Large intestine (tissue), 12 donors: ENCODE measurements around the gene LPIN3. TPM values are rescaled to one million over a fixed set of nuclear protein-coding genes. Genes with fewer than 3 reads are reported as not detected.
A peak's percentile ranks its signal among the peaks of the same experiment; 100 is the strongest.

ENCODE experiments used
- DNase-seq, 2 donors: peaks; one replicate each; pipeline versions ENCODE4 v3.0.0 to v3.0.0-alpha.2; 2013
- H3K27ac ChIP-seq: one replicate; pipeline ENCODE4 v1.5.1; 2013; ENCODE audit warnings: low read length
- H3K27me3 ChIP-seq: 2 replicates; pipeline ENCODE4 v1.6.1; 2013; ENCODE audit warnings: low read length; ENCODE audit not compliant: control insufficient read depth, insufficient read depth
- H3K36me3 ChIP-seq: 2 replicates; pipeline ENCODE4 v1.6.1; 2013; ENCODE audit warnings: low read length; ENCODE audit not compliant: control insufficient read depth, insufficient read depth
- H3K4me1 ChIP-seq: one replicate; pipeline ENCODE4 v1.6.1; 2013; ENCODE audit warnings: low read length; ENCODE audit not compliant: control insufficient read depth, insufficient read depth
- H3K4me3 ChIP-seq: one replicate; pipeline ENCODE4 v1.5.1; 2013; ENCODE audit warnings: low read length
- H3K9me3 ChIP-seq: one replicate; pipeline ENCODE4 v1.6.1; 2013; ENCODE audit warnings: mild to moderate bottlenecking, low read depth, low read length, moderate library complexity; ENCODE audit not compliant: control insufficient read depth
- WGBS: methylation state at CpG from one replicate; pipeline ENCODE4 v1.1.5; 2013; ENCODE audit warnings: low lambda C conversion rate; ENCODE audit not compliant: insufficient coverage; 5-methylcytosine and 5-hydroxymethylcytosine counted together
- long read RNA-seq, 11 donors: transcript quantifications; one replicate each; lab custom pipeline, GENCODE V29; 2026
- polyA plus RNA-seq: library from polyadenylated mRNA; unstranded; fragments of 120-200 nt; gene quantifications from one replicate; pipeline ENCODE4 v1.2.1, GENCODE V29; 2013

Gene LPIN3
- polyA plus RNA-seq, result 54.5 TPM
- long read RNA-seq, donor 1, partial matches to known transcripts, result 59 of 59 reads
- long read RNA-seq, donor 1, other reads (novel, unspliced or antisense), result 0 of 59 reads
- long read RNA-seq, donor 2, partial matches to known transcripts, result 0 of 3 reads
- long read RNA-seq, donor 2, other reads (novel, unspliced or antisense), result 0 of 3 reads
- long read RNA-seq, donor 3, result 0 reads
- long read RNA-seq, donor 4, result 0 reads
- long read RNA-seq, donor 5, result 0 reads
- long read RNA-seq, donor 6, partial matches to known transcripts, result 0 of 1 reads
- long read RNA-seq, donor 6, other reads (novel, unspliced or antisense), result 0 of 1 reads
- long read RNA-seq, donor 7, partial matches to known transcripts, result 0 of 1 reads
- long read RNA-seq, donor 7, other reads (novel, unspliced or antisense), result 0 of 1 reads
- long read RNA-seq, donor 8, result 0 reads
- long read RNA-seq, donor 9, partial matches to known transcripts, result 0 of 1 reads
- long read RNA-seq, donor 9, other reads (novel, unspliced or antisense), result 0 of 1 reads
- long read RNA-seq, donor 10, partial matches to known transcripts, result 0 of 1 reads
- long read RNA-seq, donor 10, other reads (novel, unspliced or antisense), result 0 of 1 reads
- long read RNA-seq, donor 11, partial matches to known transcripts, result 0 of 1 reads
- long read RNA-seq, donor 11, other reads (novel, unspliced or antisense), result 0 of 1 reads

- H3K27me3 ChIP-seq, result no peaks in the 10 kb centered on the region
- WGBS, result no CpG with 5 or more reads among the region's 33 CpGs
- H3K36me3 ChIP-seq, result peaks cover under 1% of the 10 kb centered on the region
- H3K9me3 ChIP-seq, result no peaks in the 10 kb centered on the region
- H3K27ac ChIP-seq, result peak within 1 kb of the TSS; percentile 91
- DNase-seq, result peak; percentile 95 to 96
- H3K4me3 ChIP-seq, result peak within 1 kb of the TSS; percentile 50
- peaks cover 33% of the 10 kb centered on the region for H3K4me1 ChIP-seq
Measured at GRCh38 chr20:41340327-41341055, at the start of gene LPIN3. LPIN3 (plus strand) TSS chr20:41340821; CDS start chr20:41345804, 4,983 bp downstream.

GRCh38 chr20:41293269-41294037, 47.2 kb upstream of the LPIN3 start:
- Histone ChIP-seq H3K4me3 (no peak overlapping the region), H3K9me3 (no peaks in the 10 kb centered on the region), H3K27me3 (no peaks in the 10 kb centered on the region), H3K36me3 (no peaks in the 10 kb centered on the region), H3K27ac (no peak overlapping the region), H3K4me1 (peaks cover 9% of the 10 kb centered on the region)
- no peak for DNase-seq
- WGBS, result 86% methylated on average over 1 of the region's 2 CpGs

GRCh38 chr20:41299899-41300298, 40.7 kb upstream of the LPIN3 start:
- Histone ChIP-seq H3K9me3 (no peaks in the 10 kb centered on the region), H3K36me3 (no peaks in the 10 kb centered on the region), H3K4me3 (no peak overlapping the region), H3K4me1 (peaks cover 2% of the 10 kb centered on the region), H3K27me3 (no peaks in the 10 kb centered on the region), H3K27ac (no peak overlapping the region)
- WGBS, result no CpG with 5 or more reads among the region's 3 CpGs
- no peak for DNase-seq

GRCh38 chr20:41300383-41300782, 40.2 kb upstream of the LPIN3 start:
- Histone ChIP-seq H3K27ac (no peak overlapping the region), H3K4me1 (peaks cover 2% of the 10 kb centered on the region), H3K4me3 (no peak overlapping the region), H3K27me3 (no peaks in the 10 kb centered on the region), H3K9me3 (no peaks in the 10 kb centered on the region), H3K36me3 (no peaks in the 10 kb centered on the region)
- DNase-seq, result no peak
- no CpG with 5 or more reads among the region's 3 CpGs for WGBS

- H3K4me1 ChIP-seq, result peaks cover 2% of the 10 kb centered on the region
- no peaks in the 10 kb centered on the region for H3K9me3 ChIP-seq
- no peaks in the 10 kb centered on the region for H3K36me3 ChIP-seq
- no peak overlapping the region for H3K27ac ChIP-seq
- no peaks in the 10 kb centered on the region for H3K27me3 ChIP-seq
- peak in 1 of 2 donors; percentile 50 for DNase-seq
- H3K4me3 ChIP-seq, result no peak overlapping the region
- 68% methylated on average over 3 of the region's 4 CpGs for WGBS
Measured at GRCh38 chr20:41300886-41301285, 39.7 kb upstream of the LPIN3 start.

GRCh38 chr20:41304002-41304401, 36.6 kb upstream of the LPIN3 start:
- no peak overlapping the region for H3K4me3 ChIP-seq
- no CpG with 5 or more reads among the region's 1 CpG for WGBS

GRCh38 chr20:41304424-41305079, 36.1 kb upstream of the LPIN3 start:
- H3K9me3 ChIP-seq, result no peaks in the 10 kb centered on the region
- H3K4me3 ChIP-seq, result no peak overlapping the region
- peaks cover 11% of the 10 kb centered on the region for H3K4me1 ChIP-seq
- H3K36me3 ChIP-seq, result no peaks in the 10 kb centered on the region
- no peaks in the 10 kb centered on the region for H3K27me3 ChIP-seq
- DNase-seq, result no peak
- WGBS, result no CpG with 5 or more reads among the region's 3 CpGs
- no peak overlapping the region for H3K27ac ChIP-seq

More at GRCh38 chr20:41304002-41304401, 36.6 kb upstream of the LPIN3 start:
- no peaks in the 10 kb centered on the region for H3K9me3 ChIP-seq
- DNase-seq, result no peak
- peaks cover 5% of the 10 kb centered on the region for H3K4me1 ChIP-seq
- no peaks in the 10 kb centered on the region for H3K27me3 ChIP-seq
- H3K27ac ChIP-seq, result no peak overlapping the region
- no peaks in the 10 kb centered on the region for H3K36me3 ChIP-seq

- Histone ChIP-seq H3K36me3 (no peaks in the 10 kb centered on the region), H3K27ac (no peak overlapping the region), H3K4me3 (no peak overlapping the region), H3K9me3 (no peaks in the 10 kb centered on the region), H3K27me3 (no peaks in the 10 kb centered on the region), H3K4me1 (peaks cover 14% of the 10 kb centered on the region)
- WGBS, result 82% methylated on average over 3 of the region's 5 CpGs
- no peak for DNase-seq
Measured at GRCh38 chr20:41306061-41306727, 34.4 kb upstream of the LPIN3 start.

- no CpG with 5 or more reads among the region's 1 CpG for WGBS
- peaks cover 12% of the 10 kb centered on the region for H3K4me1 ChIP-seq
- no peak overlapping the region for H3K4me3 ChIP-seq
- no peak for DNase-seq
- H3K9me3 ChIP-seq, result no peaks in the 10 kb centered on the region
- H3K27ac ChIP-seq, result no peak overlapping the region
- H3K36me3 ChIP-seq, result no peaks in the 10 kb centered on the region
- no peaks in the 10 kb centered on the region for H3K27me3 ChIP-seq
Measured at GRCh38 chr20:41307021-41307420, 33.6 kb upstream of the LPIN3 start.
